ENCODE data around the gene CFAP206.

The CFAP206 gene

DNA sequence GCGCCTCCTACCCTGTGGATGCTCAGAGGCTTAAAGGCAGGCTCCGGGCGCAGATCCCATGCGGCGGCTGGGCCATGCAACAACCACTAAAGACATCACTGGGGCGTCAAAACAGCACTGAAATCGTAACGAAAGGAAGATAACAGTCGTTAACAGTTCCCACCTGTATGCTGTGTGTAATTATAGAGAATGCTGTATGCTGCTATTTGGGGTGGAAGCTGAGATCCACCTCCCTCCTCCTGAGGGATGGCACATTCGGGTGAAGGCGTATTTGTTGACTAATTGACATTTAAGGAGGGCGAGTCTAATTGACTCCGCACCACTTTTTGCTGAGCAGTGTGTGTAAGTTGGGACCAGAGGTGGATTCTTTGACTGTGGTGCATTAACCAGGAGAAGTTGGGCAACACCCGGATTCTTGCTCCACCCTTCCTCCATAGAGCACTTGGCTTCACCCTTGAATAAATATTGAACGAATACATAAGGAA is 65.7 kb downstream of the CFAP206 start:
- no peak for TF ChIP-seq CREB1 (IDR thresholded peaks at IDR 0.05; ENCODE audit: low read depth)
- TF ChIP-seq, protein P1, sequence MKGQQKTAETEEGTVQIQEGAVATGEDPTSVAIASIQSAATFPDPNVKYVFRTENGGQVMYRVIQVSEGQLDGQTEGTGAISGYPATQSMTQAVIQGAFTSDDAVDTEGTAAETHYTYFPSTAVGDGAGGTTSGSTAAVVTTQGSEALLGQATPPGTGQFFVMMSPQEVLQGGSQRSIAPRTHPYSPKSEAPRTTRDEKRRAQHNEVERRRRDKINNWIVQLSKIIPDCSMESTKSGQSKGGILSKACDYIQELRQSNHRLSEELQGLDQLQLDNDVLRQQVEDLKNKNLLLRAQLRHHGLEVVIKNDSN (IDR thresholded peaks at IDR 0.05): no peak
- TF ChIP-seq, protein P2, sequence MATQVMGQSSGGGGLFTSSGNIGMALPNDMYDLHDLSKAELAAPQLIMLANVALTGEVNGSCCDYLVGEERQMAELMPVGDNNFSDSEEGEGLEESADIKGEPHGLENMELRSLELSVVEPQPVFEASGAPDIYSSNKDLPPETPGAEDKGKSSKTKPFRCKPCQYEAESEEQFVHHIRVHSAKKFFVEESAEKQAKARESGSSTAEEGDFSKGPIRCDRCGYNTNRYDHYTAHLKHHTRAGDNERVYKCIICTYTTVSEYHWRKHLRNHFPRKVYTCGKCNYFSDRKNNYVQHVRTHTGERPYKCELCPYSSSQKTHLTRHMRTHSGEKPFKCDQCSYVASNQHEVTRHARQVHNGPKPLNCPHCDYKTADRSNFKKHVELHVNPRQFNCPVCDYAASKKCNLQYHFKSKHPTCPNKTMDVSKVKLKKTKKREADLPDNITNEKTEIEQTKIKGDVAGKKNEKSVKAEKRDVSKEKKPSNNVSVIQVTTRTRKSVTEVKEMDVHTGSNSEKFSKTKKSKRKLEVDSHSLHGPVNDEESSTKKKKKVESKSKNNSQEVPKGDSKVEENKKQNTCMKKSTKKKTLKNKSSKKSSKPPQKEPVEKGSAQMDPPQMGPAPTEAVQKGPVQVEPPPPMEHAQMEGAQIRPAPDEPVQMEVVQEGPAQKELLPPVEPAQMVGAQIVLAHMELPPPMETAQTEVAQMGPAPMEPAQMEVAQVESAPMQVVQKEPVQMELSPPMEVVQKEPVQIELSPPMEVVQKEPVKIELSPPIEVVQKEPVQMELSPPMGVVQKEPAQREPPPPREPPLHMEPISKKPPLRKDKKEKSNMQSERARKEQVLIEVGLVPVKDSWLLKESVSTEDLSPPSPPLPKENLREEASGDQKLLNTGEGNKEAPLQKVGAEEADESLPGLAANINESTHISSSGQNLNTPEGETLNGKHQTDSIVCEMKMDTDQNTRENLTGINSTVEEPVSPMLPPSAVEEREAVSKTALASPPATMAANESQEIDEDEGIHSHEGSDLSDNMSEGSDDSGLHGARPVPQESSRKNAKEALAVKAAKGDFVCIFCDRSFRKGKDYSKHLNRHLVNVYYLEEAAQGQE (IDR thresholded peaks at IDR 0.05; ENCODE audit: low read depth): no peak
- TF ChIP-seq CEBPB (IDR thresholded peaks at IDR 0.05): peak; percentile 81
- no peak for TF ChIP-seq YY1 (IDR thresholded peaks at IDR 0.05; ENCODE audit: low read depth)
- TF ChIP-seq, protein P3, sequence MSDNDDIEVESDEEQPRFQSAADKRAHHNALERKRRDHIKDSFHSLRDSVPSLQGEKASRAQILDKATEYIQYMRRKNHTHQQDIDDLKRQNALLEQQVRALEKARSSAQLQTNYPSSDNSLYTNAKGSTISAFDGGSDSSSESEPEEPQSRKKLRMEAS (IDR thresholded peaks at IDR 0.05): 0 out of 2 replicates have a peak, but pooled peaks have one; percentile 20
- TF ChIP-seq FOXM1 (IDR thresholded peaks at IDR 0.05; ENCODE audit: borderline replicate concordance, low read depth): no peak

DNA sequence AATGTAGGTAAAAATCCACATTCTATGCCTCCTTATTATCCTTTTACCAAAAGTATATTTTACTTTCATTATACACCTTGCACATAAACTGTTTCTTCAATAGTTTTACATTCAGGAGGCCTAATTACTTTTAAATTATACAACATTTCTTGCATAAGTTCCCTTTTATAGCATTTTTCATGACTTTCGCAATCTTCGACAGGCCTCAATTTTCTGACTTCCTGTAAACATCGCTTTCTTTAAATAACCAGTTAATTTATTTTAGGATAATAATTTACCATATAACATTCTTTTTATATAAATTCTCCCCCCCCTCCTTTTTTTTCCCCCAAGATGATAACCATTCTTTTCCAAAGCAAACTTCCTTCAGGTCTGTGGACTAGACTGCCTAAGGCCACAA is 74.2 kb downstream of the CFAP206 start:
- TF ChIP-seq EP300 (IDR thresholded peaks at IDR 0.05; ENCODE audit: borderline replicate concordance) (no peak), NFIC (IDR thresholded peaks at IDR 0.05) (no peak), CEBPB (IDR thresholded peaks at IDR 0.05) (no peak), ZBTB7A (IDR thresholded peaks at IDR 0.05; ENCODE audit: low read depth) (no peak), RAD21 (IDR thresholded peaks at IDR 0.05; ENCODE audit: low read depth) (no peak), TAF1 (IDR thresholded peaks at IDR 0.05; ENCODE audit: low read depth) (no peak), EGR1 (IDR thresholded peaks at IDR 0.05) (no peak), CREB1 (IDR thresholded peaks at IDR 0.05; ENCODE audit: low read depth) (no peak), YY1 (IDR thresholded peaks at IDR 0.05; ENCODE audit: low read depth) (no peak), TCF12 (IDR thresholded peaks at IDR 0.05; ENCODE audit: low read depth) (no peak), TEAD4 (IDR thresholded peaks at IDR 0.05) (no peak), FOXM1 (IDR thresholded peaks at IDR 0.05; ENCODE audit: borderline replicate concordance, low read depth) (no peak)
- TF ChIP-seq, protein P1 (IDR thresholded peaks at IDR 0.05): no peak
- TF ChIP-seq, protein P3 (IDR thresholded peaks at IDR 0.05): no peak
- TF ChIP-seq, protein P2 (IDR thresholded peaks at IDR 0.05; ENCODE audit: low read depth): no peak

DNA sequence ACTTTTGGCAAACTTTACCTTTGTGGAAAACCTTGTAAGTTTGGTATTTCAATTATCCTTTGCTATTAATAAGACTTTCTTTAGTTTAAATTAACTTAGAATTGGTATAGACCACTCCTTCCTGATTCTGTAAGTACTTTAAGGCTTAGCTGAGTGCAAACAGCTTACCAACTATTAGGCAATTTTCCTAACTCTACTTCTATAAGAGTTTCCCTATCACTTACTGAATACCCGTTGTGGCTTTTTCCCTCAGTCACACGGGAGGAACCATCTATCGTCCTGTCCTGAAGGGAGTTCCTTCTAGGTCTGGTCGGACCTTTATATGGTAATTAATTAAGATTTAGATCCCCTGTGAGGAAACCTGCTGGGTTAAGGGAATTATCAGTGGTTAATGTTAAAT is 74.6 kb downstream of the CFAP206 start:
- TF ChIP-seq, protein P3 (IDR thresholded peaks at IDR 0.05): no peak
- TF ChIP-seq NFIC (IDR thresholded peaks at IDR 0.05) (no peak), CREB1 (IDR thresholded peaks at IDR 0.05; ENCODE audit: low read depth) (no peak), YY1 (IDR thresholded peaks at IDR 0.05; ENCODE audit: low read depth) (no peak), TAF1 (IDR thresholded peaks at IDR 0.05; ENCODE audit: low read depth) (no peak)

DNA sequence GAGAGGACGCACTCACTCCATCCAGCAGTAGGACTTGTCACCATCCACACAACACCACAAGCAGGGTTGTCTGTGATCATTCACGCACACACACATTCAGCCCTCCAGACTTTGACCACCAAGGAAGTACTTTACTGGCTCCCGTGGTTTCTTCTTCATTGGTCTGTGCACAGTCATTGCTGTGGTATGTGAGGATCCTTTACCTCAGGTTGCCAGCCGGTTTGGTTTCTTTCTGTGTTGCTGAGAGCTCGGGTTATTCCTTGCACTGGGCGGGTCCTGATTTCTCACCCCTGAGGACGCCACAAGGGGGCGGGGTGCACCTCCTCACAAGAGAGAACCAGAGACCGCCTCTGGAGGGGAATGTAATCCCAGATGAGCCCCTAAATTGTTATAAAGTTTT is 76.2 kb downstream of the CFAP206 start:
- TF ChIP-seq EGR1 (IDR thresholded peaks at IDR 0.05) (no peak), TAF1 (IDR thresholded peaks at IDR 0.05; ENCODE audit: low read depth) (no peak), EP300 (IDR thresholded peaks at IDR 0.05; ENCODE audit: borderline replicate concordance) (no peak), FOXM1 (IDR thresholded peaks at IDR 0.05; ENCODE audit: borderline replicate concordance, low read depth) (no peak), TCF12 (IDR thresholded peaks at IDR 0.05; ENCODE audit: low read depth) (no peak), RAD21 (IDR thresholded peaks at IDR 0.05; ENCODE audit: low read depth) (no peak), TEAD4 (IDR thresholded peaks at IDR 0.05) (no peak), ZBTB7A (IDR thresholded peaks at IDR 0.05; ENCODE audit: low read depth) (no peak), CEBPB (IDR thresholded peaks at IDR 0.05) (no peak), YY1 (IDR thresholded peaks at IDR 0.05; ENCODE audit: low read depth) (no peak), CREB1 (IDR thresholded peaks at IDR 0.05; ENCODE audit: low read depth) (no peak), NFIC (IDR thresholded peaks at IDR 0.05) (no peak)
- TF ChIP-seq, protein P3 (IDR thresholded peaks at IDR 0.05): no peak
- TF ChIP-seq, protein P1 (IDR thresholded peaks at IDR 0.05): no peak
- TF ChIP-seq, protein P2 (IDR thresholded peaks at IDR 0.05; ENCODE audit: low read depth): no peak

Data from Ishikawa (cell line).